Omental fat pad (tissue), 4 donors: Measurements from ENCODE around the gene EFHD2. TPM values are rescaled to one million over a fixed set of nuclear protein-coding genes. Genes with fewer than 3 reads are reported as not detected.
"Not testable (repeated sequence)": the region's sequence is repeated elsewhere in the genome, so short reads cannot be mapped to it uniquely, and the experiment has no call there.

Experiments
- ATAC-seq: fragments of 150-250 bp; one replicate; pipeline ENCODE4 v1.9.1; 2016; ENCODE audit warnings: mild to moderate bottlenecking, moderate library complexity; ENCODE audit not compliant: low FRiP score
- DNase-seq: peaks from one replicate; pipeline ENCODE4 v3.0.0-alpha.2; 2019; ENCODE audit warnings: low spot score
- total RNA-seq, 4 donors: library from RNA; depleted of rRNA; stranded (reverse); fragments of >200 nt; gene quantifications; one replicate each; pipeline ENCODE4 v1.1.0, GENCODE V29; 2016
- TF ChIP-seq, protein P1 (sequence below), 3 donors: fragments of 450-650 bp; IDR thresholded peaks; one replicate each; pipeline ENCODE4 v1.5.1; 2016 to 2017; ENCODE audit warnings: antibody characterized with exemption in 3 of 3, mild to moderate bottlenecking in 3 of 3, moderate library complexity in 2 of 3

The EFHD2 gene
- total RNA-seq, 4 donors from 2014 or later: 35.6 to 120 (median 54.4) TPM

DNA sequence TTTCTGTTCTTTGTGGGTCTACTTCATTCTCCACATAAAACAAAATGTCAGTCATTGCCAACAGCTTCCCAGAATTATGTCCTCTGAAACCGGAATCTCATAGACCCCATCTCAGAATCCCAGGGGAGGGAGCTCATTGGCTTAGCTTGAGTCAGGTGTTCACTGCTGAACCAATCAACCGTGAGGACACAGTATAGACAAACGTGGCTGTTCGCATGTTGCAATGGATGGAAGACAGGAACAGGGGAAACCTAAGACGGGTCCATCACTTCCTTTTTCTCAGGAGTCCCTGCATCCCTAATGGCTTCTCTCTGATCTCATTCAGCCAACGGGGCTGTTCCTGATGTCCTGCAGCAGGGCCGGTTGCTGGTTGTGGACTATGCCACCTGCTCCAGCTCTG lies 56.0 kb downstream of the EFHD2 start:
- DNase-seq (no peak), ATAC-seq (no peak)
- TF ChIP-seq, protein P1, sequence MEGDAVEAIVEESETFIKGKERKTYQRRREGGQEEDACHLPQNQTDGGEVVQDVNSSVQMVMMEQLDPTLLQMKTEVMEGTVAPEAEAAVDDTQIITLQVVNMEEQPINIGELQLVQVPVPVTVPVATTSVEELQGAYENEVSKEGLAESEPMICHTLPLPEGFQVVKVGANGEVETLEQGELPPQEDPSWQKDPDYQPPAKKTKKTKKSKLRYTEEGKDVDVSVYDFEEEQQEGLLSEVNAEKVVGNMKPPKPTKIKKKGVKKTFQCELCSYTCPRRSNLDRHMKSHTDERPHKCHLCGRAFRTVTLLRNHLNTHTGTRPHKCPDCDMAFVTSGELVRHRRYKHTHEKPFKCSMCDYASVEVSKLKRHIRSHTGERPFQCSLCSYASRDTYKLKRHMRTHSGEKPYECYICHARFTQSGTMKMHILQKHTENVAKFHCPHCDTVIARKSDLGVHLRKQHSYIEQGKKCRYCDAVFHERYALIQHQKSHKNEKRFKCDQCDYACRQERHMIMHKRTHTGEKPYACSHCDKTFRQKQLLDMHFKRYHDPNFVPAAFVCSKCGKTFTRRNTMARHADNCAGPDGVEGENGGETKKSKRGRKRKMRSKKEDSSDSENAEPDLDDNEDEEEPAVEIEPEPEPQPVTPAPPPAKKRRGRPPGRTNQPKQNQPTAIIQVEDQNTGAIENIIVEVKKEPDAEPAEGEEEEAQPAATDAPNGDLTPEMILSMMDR (IDR thresholded peaks at IDR 0.05): no peak

GRCh38 chr1:15466955-15467625 lies 57.4 kb downstream of the EFHD2 start:
- not testable (repeated sequence) for DNase-seq, ATAC-seq

GRCh38 chr1:15468145-15468544 lies 58.5 kb downstream of the EFHD2 start:
- TF ChIP-seq, protein P1 (IDR thresholded peaks at IDR 0.05): no peak
- ATAC-seq: no peak
- DNase-seq: no peak

DNA sequence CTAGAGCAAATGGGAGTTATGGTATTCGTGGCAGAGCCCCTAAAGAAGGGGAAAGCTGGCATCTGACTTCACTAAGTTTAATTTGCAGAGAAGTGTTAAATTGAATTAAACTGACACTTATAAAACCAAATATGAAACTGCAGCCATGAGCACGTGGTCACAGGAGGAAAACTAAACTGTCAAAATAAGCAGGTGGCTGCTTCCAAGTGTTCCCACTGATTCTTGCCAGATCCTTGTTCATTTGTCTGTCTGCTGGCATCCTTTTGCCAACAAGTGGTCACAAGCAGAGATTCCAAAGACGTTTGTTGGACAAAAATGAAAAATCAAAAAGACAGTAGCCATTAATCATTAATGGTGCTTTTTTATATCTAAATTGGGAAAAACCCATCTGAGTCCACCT lies 59.7 kb downstream of the EFHD2 start:
- TF ChIP-seq, protein P1 (IDR thresholded peaks at IDR 0.05): no peak
- ATAC-seq (no peak), DNase-seq (no peak)

GRCh38 chr1:15469821-15470448 lies 60.2 kb downstream of the EFHD2 start:
- DNase-seq, ATAC-seq: not testable (repeated sequence)

GRCh38 chr1:15471067-15471466 lies 61.4 kb downstream of the EFHD2 start:
- ATAC-seq, DNase-seq: not testable (repeated sequence)

- not testable (repeated sequence) for ATAC-seq, DNase-seq
Observed at GRCh38 chr1:15471723-15472122, 62.0 kb downstream of the EFHD2 start.

DNA sequence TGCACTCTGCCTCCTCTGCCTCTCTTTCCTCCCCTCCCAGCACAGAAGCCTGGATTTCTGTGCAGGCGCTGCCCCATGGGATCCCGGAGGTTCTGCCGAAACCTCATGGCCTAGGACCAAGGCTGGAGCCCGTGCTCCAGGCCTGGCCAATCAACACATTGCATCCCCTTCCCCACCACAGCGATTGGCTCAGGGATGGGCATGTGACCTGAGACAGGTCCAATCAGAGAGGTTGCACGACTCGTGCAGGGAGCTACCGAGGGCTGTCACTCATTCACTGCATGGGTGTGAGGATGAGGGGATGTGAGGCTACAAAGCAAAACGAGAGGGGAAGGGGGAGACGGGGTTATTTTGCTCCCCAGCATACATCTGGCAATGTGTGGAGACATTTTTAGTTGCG lies 62.9 kb downstream of the EFHD2 start:
- DNase-seq (no peak), ATAC-seq (no peak)
- TF ChIP-seq, protein P1 (IDR thresholded peaks at IDR 0.05): no peak

- ATAC-seq (no peak), DNase-seq (no peak)
- TF ChIP-seq, protein P1 (IDR thresholded peaks at IDR 0.05): no peak
Observed at GRCh38 chr1:15475752-15476314, 66.1 kb downstream of the EFHD2 start, which contains the start of gene CELA2B. TSS of gene CELA2B (plus strand) at chr1:15476104. CDS start at chr1:15476126, 22 bp downstream.
